Activated CD8-positive, alpha-beta memory T cell treated with anti-CD3 and anti-CD28 coated beads for 36 hours (primary cell): ENCODE data around the gene NIP7. TPM values are rescaled to one million over a fixed set of nuclear protein-coding genes. Genes with fewer than 3 reads are reported as not detected.
"Not testable (repeated sequence)": the region's sequence is repeated elsewhere in the genome, so short reads cannot be mapped to it uniquely, and the experiment has no call there.

Experiments
- CTCF ChIA-PET: fragments of 350-600 bp; sonication (Branson Sonifier 250); formaldehyde crosslinking; loops from one replicate; lab custom pipeline; 2021; ENCODE audit warnings: antibody characterized with exemption; lab: Charles Lee
- POLR2A ChIA-PET: fragments of 350-600 bp; sonication (Branson Sonifier 250); formaldehyde crosslinking; loops from one replicate; lab custom pipeline; 2021; ENCODE audit warnings: antibody characterized with exemption; lab: Charles Lee
- total RNA-seq, 2 experiments: library from RNA; stranded (reverse); gene quantifications; one replicate each; pipeline ENCODE4 v1.2.3, GENCODE V29; 2021

NIP7 gene
- total RNA-seq: 10 to 100 TPM; 67.8 to 69.2 TPM

DNA sequence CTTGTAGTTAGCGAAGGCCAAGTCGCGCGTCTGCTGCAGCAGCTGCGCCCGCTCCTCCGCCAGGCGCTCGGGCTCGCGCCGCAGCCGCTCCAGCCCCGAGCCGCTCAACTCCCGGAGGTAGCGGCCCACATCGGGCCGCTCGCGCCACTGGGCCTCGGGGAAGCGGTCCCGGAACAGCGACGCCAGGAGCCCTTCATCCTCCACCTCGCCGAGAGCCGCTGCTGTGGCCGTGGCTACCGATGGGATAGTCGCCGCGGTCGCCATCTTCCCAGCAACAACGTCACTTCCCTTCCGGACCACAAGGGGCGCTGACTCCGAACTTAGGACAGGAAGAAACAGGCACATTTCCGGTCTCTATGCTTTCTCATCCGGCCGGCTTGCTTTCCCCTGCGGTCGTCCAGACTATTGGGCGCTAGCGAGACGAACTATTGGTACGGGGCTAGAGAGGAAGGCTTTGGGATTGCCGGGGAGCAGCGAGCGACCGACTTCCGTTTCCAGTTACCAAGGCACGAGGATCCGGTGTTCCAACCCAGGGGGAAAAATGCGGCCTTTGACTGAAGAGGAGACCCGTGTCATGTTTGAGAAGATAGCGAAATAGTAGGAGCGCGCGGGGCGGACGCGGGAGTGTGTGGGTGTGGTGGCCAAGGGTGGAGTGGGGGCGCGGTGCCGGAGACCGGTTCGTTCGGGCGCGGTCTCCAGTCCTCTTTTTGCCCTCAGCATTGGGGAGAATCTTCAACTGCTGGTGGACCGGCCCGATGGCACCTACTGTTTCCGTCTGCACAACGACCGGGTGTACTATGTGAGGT is at the start of gene NIP7, which contains the start of gene COG8:
TSS of gene NIP7 (plus strand) at position 484 of the 806 bp plus-strand sequence. CDS start at position 542, 58 bp downstream.
TSS of gene COG8 (minus strand) at position 276 of the 806 bp plus-strand sequence. CDS start at position 264, 12 bp downstream.
- CTCF ChIA-PET: interaction anchor here (0.6 to 1.2 kb wide), 4 partner anchors 11 to 225 kb away, joined by 3 to 4 read pairs (median 3); partner anchors contain the start of gene TMED6
- POLR2A ChIA-PET: interaction anchor here (0.5 to 1.6 kb wide), 8 partner anchors 9 to 128 kb away, joined by 3 to 5 read pairs (median 4); partner anchors contain the start of gene PDF

DNA sequence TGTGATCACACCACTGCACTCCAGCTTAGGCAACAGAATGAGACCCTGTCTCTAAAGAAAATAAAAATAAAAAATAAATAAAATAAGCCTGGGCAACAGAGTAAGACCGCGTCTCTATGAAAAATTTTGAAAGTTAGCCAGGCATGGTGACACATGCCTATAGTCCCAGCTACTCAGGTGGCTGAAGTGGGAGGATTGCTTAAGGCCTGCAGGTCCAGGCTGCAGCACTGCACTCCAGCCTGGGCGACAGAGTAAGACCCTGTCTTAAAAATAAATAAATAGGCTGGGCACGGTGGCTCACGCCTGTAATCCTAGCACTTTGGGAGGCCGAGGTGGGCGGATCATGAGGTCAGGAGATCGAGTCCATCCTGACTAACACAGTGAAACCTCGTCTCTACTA is 47.9 kb upstream of the NIP7 start:
- POLR2A ChIA-PET: not testable (repeated sequence)
- CTCF ChIA-PET: interaction anchor here (0.6 kb wide), 1 partner anchor 379 kb away, joined by 4 read pairs; no protein-coding TSS in a partner anchor

DNA sequence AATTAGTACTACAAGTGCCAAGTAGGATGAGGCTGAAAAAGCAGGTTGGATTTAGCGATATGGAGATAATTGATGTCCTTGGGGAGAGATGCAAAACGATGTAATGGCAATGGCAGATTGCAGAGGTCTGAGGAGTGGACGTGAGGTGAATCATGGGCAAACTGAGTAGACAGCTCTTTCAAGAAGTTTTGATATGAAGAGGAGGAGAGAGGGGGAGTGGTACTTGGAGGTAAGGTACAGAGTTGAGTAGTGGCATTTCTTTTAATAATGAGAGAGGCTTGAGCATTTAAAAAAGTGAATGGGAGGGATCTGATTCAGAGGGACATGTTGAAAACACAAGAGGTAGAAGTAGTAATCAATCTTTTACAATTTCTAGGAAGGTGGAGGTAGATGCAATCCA is 46.2 kb upstream of the NIP7 start:
- CTCF ChIA-PET: no interaction called here

DNA sequence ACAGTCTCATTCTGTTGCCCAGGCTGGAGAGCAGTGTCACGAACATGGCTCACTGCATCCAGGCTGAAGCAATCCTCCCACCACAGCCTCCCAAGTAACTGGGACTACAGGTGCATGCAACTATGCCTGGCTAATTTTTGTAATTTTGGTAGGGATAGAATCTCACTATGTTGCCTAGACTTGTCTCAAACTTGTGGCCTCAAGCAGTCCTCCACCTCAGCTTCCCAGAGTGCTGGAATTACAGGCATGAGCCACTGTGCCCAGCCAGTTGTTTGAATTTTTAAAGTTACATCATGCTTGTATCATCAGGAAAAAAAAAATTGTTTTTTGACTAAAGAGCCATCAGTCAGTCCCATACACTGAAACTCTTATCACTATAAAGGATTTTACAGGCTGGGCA is 45.5 kb upstream of the NIP7 start:
- POLR2A ChIA-PET: no interaction called here

More for the DNA sequence above, 46.2 kb upstream of the NIP7 start:
- POLR2A ChIA-PET: no interaction called here

DNA sequence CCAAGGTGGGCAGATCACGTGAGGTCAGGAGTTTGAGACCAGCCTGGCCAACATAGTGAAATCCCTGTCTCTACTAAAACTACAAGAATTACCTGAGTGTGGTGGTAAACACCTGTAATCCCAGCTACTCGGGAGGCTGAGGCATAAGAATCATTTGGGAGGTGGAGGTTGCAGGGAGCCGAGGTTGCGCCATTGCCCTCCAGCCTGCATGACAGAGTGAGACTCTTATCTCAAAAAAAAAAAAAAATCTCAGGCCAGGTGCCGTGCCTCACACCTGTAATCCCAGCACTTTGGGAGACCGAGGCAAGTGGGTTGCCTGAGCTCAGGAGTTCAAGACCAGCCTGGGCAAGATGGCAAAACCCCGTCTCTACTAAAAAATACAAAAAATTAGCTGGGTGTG is 42.8 kb upstream of the NIP7 start:
- POLR2A ChIA-PET: interaction anchor here (0.7 kb wide), 2 partner anchors 39 to 86 kb away, joined by 3 to 5 read pairs; no protein-coding TSS in a partner anchor
- CTCF ChIA-PET: interaction anchor here (0.6 kb wide), 1 partner anchor 173 kb away, joined by 3 read pairs; no protein-coding TSS in a partner anchor

More for the DNA sequence above, 45.5 kb upstream of the NIP7 start:
- CTCF ChIA-PET: no interaction called here

DNA sequence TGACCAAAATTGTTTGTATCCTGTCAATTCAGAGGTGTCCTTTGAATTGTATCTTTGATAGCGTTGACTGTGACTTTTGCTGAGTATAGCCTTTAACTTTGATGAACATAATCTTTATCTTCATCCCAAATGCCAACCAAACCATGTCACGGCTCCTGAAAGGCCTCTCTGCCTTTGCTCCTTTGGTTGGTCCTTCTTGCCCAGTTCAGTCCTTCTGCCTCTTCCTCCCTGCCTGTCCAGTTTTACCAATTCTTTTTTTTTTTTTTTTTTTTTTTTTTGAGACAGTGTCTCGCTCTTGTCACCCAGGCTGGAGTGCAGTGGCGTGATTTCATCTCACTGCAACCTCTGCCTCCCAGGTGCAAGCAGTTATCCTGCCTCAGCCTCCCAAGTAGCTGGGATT is 41.3 kb upstream of the NIP7 start:
- CTCF ChIA-PET: interaction anchor here (0.7 kb wide), 1 partner anchor 11 kb away, joined by 3 read pairs; no protein-coding TSS in a partner anchor
- POLR2A ChIA-PET: no interaction called here

DNA sequence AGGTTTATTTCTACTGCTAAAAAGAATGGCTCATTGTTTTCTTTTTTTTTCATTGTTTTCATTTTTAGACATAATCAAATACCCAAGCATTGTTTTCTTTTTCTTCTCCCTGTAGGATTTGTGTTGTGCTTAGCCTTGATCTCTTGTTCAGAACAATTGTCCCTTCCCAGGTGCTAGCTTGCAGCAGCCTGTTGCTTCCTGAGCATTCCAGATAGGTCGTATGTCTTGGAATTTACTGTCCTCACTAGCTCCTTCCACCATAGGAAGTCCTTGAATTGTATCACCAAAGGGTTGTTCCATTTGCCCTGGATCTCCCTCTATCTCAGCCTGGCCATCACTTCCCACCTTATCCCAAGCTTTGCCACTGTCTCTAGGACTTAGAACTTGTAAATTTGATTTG is 38.4 kb upstream of the NIP7 start:
- ChIA-PET CTCF (no interaction called here), POLR2A (no interaction called here)

DNA sequence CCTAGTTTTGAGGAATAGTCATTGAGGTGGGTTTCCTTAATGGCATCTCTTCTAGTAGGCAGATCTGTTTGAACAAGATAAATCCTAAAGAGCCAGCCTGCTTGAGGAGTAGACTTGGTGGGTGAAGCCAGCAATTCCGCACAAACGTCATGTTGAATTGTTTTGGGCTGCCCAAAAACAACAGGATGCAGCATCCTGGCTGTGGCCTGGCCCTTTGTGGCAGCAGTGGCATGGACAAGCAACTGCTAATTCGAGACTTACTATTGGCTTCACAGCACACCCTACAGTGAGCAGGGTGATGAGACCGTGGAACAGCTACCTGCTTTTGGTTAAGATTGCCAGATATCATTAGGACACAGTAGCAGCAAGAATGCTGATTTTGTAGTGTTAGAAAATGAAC is 37.7 kb upstream of the NIP7 start:
- ChIA-PET CTCF (no interaction called here), POLR2A (no interaction called here)

DNA sequence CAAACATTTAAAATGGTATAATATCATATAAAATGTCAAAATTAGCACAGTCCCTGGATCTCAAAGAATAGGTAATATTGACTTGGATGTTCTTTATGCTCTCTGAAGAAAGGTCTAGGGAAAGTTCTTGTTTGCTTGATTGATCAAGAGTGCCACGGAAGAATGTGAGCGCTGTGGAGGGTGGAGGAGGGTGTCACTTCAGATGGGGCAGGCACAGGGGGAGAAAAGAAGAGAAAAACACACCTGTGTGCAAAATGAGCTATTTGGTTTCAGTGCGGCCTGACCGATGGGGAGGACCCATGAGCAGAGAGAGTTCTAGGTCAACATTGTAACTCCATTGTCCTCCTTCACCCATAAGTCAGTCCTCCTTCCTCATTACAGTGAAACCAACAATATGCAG is 37.3 kb upstream of the NIP7 start:
- ChIA-PET CTCF (no interaction called here), POLR2A (no interaction called here)

DNA sequence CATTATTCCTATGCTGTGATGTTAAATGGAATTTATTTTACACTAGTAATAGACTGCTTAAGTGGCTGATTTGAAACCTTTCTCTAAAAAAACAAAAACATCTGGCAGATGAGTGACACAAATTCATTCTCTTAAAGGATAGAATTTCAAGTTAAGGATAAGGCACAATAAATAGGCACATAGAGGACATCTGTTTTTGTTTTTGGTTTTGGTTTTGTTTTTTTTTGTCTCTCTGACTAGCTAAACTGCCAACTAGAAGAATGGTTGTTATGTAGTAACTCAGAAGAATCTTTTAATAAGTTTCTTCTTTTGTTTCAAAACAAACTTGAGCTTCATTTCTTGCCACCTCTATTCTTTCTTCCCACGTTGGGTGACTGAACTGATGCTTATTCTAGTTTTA is 33.5 kb upstream of the NIP7 start:
- CTCF ChIA-PET: no interaction called here

DNA sequence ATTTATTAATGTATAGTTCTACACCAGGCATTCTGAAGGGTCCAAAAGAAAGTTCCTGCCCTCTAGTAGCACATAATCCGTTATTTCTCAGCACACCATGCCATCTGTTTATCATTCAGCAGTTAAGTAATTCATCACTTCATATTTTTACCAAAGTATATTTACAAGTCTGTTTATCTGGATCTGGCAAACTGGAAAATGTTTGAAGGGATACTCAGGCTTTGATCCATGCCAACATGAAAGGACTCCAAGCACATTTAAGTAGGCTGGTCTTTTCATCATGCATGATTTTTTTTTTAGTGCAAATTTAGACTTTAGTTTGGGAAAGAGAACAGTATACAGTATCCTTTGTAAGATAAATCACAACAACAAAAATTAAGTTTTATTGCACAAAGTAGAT is 32.5 kb upstream of the NIP7 start:
- ChIA-PET CTCF (interaction anchor here (0.6 kb wide), 1 partner anchor 667 kb away, joined by 4 read pairs; no protein-coding TSS in a partner anchor), POLR2A (no interaction called here)

More for the DNA sequence above, 33.5 kb upstream of the NIP7 start:
- POLR2A ChIA-PET: no interaction called here

DNA sequence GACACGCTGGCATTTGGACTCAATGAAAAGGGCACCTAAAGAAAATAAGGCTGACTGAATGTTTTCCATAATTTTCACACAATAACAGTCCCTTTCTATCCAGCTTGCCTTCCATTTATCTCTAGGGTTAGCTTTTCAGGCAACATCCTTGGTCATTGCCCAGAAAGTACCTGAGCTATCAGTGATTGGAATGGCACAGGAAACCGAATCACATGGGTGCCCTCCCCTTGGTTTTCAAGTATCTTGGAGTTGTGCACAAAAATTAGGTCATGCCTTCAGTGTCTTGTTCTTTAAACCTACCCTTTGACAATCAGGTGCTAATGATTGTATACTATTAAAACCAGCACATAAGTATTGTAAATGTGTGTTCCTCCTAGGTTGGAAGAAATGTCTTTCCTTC is 31.7 kb upstream of the NIP7 start:
- ChIA-PET CTCF (interaction anchor here (0.6 to 0.7 kb wide), 2 partner anchors 668 to 717 kb away, joined by 4 read pairs; no protein-coding TSS in a partner anchor), POLR2A (no interaction called here)

DNA sequence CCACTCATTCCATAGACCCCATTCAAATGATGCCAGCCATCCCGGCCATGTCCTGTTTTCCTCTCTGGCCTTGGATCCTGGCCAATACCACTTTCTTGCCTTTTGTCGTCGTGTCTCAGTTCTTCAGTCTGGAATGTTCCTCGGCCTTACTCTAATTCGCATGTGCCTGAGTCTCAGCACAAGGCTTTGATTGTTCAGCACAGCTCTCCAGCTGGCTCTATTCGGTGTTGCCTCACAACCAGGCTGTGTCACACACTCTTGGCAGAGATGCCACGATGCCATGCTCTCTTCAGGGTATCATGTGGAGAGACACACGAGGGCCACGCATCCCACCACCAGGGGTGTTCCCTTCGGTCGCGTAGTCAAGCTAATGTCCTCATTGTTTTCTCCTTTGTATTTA is 30.3 kb upstream of the NIP7 start:
- ChIA-PET POLR2A (no interaction called here), CTCF (interaction anchor here (0.6 kb wide), 1 partner anchor 173 kb away, joined by 4 read pairs; no protein-coding TSS in a partner anchor)

DNA sequence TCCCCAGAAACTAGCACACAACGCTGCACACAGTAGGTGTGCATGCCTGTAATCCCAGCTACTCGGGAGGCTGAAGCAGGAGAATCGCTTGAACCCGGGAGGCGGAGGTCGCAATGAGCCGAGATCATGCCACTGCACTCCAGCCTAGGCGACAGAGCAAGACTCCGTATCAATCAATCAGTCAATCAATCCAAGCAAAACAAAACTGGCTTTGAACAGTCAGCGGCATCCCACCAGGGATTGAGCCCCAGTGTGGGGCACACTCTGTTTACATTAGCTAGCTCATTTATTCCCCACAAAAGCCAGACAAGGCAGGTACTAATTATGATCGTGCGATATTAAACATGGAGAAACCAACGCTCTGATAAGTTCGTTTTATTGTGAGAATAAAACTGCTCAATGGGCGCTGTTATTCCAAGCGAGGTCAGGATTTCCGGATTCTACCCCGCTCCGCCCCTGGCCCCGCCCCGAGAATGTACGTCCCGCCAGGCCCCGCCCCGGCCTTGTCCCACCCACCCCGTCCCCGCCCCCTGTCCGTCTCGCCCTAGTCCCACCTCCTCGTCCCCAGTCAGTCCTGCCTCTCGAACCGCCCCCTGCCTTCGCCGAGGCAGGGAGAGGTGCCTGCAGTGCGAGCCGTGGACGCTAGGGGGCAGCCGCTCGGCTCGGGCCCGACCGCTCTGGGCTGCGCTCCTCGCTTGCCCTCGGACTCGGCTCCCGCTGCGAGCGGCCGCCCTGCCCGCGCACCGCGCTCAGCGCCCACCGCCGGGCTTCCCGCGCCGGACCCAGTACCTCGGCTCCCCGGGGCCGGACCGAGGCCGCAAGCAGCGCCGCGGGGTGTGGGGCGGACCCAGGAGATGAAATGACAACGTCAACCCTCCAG is 28.7 kb upstream of the NIP7 start, which contains the start of gene VPS4A:
TSS of gene VPS4A (plus strand) at position 698 of the 880 bp plus-strand sequence. CDS start at position 860, 162 bp downstream.
- POLR2A ChIA-PET: no interaction called here
- CTCF ChIA-PET: interaction anchor here (0.6 to 2.5 kb wide), 2 partner anchors 18 to 94 kb away, joined by 4 to 7 read pairs; no protein-coding TSS in a partner anchor

DNA sequence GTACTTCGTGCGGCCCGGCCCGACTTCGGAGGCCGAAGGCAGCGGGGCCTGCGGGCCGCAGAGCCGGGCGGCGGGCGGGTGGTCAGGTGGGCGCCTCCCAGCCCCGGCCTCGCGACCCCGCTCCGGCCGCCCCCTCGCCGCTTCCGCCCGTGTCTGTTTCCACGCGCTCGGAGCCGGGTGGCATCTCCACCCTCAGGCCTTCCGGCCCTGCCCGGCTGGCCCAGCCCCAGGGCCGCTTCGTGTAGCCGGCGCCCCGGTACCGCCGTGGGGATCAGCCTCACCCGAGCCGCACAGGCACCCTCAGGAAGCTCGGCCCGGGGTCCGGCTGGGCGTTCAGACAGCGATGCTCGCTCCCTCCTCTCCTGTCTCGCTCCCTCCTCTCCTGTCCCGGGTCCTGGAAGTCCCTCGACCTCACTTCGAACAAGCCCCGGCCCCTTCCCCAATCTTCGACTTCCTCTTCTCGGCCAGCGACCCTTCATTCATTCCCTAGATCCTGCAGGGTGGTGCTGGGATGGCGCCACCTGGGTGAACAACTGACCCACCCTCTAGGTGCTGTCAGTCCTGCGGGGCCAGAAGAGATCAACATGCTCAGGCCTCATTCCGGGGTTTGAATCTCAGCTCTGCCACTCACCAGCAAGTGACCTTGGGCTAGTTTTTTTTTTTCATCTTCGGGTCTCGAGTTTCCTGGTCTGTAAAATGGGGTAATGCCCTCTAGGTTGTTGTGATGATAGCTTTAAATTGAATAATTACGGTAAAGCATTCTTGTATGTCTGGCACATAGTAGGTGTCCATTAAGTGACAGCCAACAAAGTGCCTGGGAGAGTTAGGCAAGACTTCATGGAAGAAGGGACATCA is 27.8 kb upstream of the NIP7 start:
- ChIA-PET POLR2A (interaction anchor here (0.9 to 1.0 kb wide), 2 partner anchors 70 to 162 kb away, joined by 3 to 4 read pairs; no protein-coding TSS in a partner anchor), CTCF (interaction anchor here (0.6 to 2.5 kb wide), 3 partner anchors 17 to 156 kb away, joined by 3 to 7 read pairs (median 4); partner anchors contain the start of gene PDF)

DNA sequence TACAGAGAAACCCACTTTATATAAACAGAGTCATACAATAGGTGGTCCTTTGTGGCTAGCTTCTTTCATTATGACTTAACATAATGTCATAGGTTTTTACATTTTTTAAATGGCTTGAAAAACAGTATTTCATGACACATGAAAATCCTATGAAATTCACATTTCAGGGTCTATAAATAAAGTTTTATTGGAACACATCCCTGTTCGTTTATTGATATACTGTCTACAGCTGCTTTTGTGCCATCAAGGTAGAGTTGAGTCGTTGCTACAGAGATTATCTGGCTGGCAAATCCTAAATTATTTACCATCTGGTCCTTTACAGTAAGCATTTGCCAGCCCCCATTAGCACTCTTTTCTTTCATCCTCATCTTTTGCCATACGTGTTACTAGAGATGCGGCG is 26.1 kb upstream of the NIP7 start:
- ChIA-PET CTCF (interaction anchor here (0.6 to 2.5 kb wide), 3 partner anchors 15 to 61 kb away, joined by 3 to 7 read pairs (median 3); no protein-coding TSS in a partner anchor), POLR2A (no interaction called here)

DNA sequence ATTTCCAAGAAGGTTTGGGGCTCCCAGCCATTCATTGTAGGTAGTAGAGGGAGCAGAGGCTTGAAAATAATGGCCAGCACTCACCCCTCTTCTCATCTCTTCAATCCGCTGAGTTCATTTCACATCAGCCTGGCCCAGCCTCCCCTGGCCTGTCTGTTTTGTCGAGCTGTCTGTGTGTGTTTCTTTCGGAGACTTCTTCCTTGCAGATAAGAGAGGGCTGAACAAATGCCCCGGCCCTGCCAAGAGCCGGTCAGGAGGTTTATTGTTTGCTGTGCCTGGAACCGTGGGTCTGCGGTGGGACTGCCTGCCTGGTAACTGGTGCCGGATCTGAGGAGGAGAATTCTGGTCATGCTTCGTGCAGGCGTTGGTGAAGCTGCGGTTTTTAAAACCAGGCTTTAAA is 25.0 kb upstream of the NIP7 start:
- CTCF ChIA-PET: no interaction called here
- POLR2A ChIA-PET: no interaction called here
